GM06990 (cell line): ENCODE results near the gene PKP2.

ENCODE experiments used
- DNase-seq: peaks from one replicate; pipeline ENCODE4 v3.0.0-alpha.2; 2011; ENCODE audit not compliant: insufficient read length; ENCODE audit errors: extremely low read depth
- H3K27me3 ChIP-seq: replicated peaks from 2 replicates; pipeline ENCODE4 v1.6.0; 2011; ENCODE audit warnings: low read length; ENCODE audit not compliant: control insufficient read depth, insufficient read depth
- H3K36me3 ChIP-seq: 2 replicates; pipeline ENCODE4 v1.5.1; 2011; ENCODE audit warnings: low read length; ENCODE audit not compliant: control insufficient read depth, insufficient read depth
- H3K4me3 ChIP-seq: replicated peaks from 2 replicates; pipeline ENCODE4 v1.5.1; 2011; ENCODE audit warnings: low read depth, mild to moderate bottlenecking, control low read depth, low read length
- CTCF ChIP-seq: IDR thresholded peaks from 2 replicates; pipeline ENCODE4 v1.5.1; 2011; ENCODE audit warnings: low read length, control low read depth, mild to moderate bottlenecking, inconsistent platforms; ENCODE audit not compliant: insufficient read depth, poor library complexity, severe bottlenecking

Gene PKP2

GRCh38 chr12:32922546-32923297, 26.1 kb upstream of the PKP2 start:
- no peak overlapping the region for H3K4me3 ChIP-seq
- DNase-seq = no peak
- H3K36me3 ChIP-seq = no peaks in the 10 kb centered on the region
- no peak for TF ChIP-seq CTCF
- H3K27me3 ChIP-seq = no peaks in the 10 kb centered on the region

- Histone ChIP-seq H3K27me3 (no peaks in the 10 kb centered on the region), H3K4me3 (no peak overlapping the region), H3K36me3 (no peaks in the 10 kb centered on the region)
- no peak for DNase-seq
- no peak for TF ChIP-seq CTCF
Observed at GRCh38 chr12:32921397-32921796, 24.8 kb upstream of the PKP2 start.

- H3K36me3 ChIP-seq = no peaks in the 10 kb centered on the region
- no peak overlapping the region for H3K4me3 ChIP-seq
- no peaks in the 10 kb centered on the region for H3K27me3 ChIP-seq
- no peak for TF ChIP-seq CTCF
- no peak for DNase-seq
Observed at GRCh38 chr12:32920506-32921085, 24.0 kb upstream of the PKP2 start.

- TF ChIP-seq CTCF = peak; percentile 57
- Histone ChIP-seq H3K36me3 (no peaks in the 10 kb centered on the region), H3K27me3 (no peaks in the 10 kb centered on the region), H3K4me3 (no peak overlapping the region)
- no peak for DNase-seq
Observed at GRCh38 chr12:32918890-32919801, 22.6 kb upstream of the PKP2 start.

- H3K4me3 ChIP-seq = no peak overlapping the region
- no peak for TF ChIP-seq CTCF
- no peaks in the 10 kb centered on the region for H3K27me3 ChIP-seq
- DNase-seq = no peak
- H3K36me3 ChIP-seq = no peaks in the 10 kb centered on the region
Observed at GRCh38 chr12:32917094-32917611, 20.6 kb upstream of the PKP2 start.
